Inflammatory macrophage treated with lipopolysaccharide for 4 hours (primary cell): Measurements from ENCODE around the gene C2.

ENCODE experiments used
- DNase-seq: peaks from one replicate; pipeline ENCODE4 v3.0.0-alpha.2; 2020

C2 gene

DNA sequence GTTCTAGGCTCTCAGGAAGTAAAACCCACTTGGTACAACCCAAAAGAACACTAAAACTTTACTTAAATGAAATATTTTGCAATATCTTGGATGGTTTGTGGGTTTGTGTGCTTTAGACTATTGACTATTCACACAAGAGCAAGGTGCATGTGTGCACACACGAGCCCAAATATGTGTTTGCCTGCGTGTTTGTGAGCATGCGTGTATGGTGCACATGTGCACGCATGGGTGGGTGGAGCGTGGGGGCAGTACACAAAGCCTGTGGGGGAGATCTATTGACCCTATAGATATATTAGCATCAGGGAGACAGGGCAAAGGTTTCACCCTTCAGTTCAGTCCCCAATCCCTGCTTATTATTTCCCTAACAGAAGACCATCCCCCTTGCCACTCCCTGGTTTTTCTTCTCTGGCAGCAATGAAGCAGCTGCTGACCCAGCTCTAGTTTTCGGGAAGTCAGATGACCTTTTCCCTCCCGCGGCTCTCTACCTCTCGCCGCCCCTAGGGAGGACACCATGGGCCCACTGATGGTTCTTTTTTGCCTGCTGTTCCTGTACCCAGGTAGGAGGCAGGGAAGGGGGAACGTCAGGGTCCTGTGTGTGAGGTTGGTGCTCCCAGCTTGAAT is at the start of gene C2:
Gene C2, plus strand, starts transcription at position 476 of the 621 bp plus-strand sequence. Its CDS starts 36 bp downstream, at position 512.
- no peak for DNase-seq

DNA sequence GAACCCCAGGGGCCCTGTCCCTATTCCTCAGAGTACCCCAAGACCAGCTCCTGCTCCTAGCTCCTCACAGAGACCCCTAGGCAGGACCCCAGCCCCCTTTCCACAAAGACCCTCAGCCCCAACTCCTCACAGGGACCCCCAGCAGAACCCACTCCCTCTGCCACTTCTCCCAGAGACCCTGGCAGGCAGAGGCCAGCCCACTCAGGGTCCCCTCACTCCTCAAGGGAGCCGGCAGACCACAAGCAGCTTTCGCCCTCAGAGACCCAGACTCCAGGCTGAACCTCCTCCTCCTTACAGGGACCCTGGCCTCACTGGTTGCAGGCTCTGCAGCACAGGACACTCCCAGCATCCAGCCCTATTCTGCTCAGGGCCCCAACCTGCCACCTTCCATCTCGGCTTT is 49.3 kb upstream of the C2 start:
- DNase-seq = no peak

GRCh38 chr6:31878726-31879125 is 48.8 kb upstream of the C2 start, which contains the start of gene SLC44A4:
SLC44A4 (minus strand) TSS chr6:31878997; CDS start chr6:31878980, 17 bp downstream.
- DNase-seq = no peak

DNA sequence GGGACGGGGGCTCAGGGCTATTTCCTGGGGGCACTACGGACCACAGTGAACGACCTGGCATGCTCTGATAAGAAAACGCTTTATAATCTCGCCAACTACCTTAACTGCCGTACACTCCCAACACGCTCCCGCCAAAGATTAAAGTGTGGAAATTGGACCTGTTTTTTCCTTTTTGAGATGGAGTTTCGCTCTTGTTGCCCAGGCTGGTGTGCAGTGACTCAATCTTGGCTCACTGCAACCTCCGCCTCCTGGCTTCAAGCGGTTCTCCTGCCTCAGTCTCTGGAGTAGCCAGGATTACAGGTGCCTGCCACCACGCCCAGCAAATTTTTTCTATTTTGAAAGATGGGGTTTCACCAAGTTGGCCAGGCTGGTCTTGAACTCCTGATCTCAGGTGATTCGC is 48.4 kb upstream of the C2 start:
- no peak for DNase-seq

GRCh38 chr6:31879901-31880300 is 47.6 kb upstream of the C2 start:
- no peak for DNase-seq

GRCh38 chr6:31880616-31881015 is 46.9 kb upstream of the C2 start:
- no peak for DNase-seq

DNA sequence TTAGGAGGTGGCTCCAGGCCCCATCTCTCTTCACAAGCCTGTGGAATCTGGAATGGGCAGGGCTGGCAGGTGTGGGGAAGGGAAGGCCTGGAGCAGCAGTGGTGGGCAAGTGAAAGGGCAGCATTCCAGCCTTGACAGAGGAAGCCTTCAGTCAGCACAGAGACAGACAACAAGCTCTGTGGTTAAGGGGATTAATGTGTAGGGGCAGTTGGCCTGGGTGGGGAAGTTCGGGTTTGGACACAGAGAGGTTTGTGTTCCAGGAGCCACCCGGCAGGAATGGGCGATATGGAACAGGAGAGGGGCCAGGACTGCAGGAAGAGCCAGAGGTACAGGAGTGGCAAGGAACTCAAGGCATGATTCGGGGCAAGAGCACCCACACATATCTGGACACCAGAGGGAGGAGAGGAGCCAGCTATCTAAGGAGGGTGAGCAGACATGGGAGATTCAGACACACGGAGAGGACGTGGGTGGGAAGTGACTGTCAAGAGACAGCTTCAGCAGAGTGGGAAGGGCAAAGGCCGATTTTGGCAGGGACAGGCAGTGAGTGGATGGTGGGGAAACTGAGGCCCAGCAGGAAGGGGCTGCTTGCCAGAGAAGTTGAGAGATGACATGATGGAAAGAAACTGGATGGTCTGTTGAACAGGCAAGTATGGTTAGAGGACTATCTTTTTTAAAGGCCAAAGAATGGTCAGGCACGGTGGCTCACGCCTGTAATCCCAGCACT is 46.2 kb upstream of the C2 start:
- peak; percentile 24 for DNase-seq

DNA sequence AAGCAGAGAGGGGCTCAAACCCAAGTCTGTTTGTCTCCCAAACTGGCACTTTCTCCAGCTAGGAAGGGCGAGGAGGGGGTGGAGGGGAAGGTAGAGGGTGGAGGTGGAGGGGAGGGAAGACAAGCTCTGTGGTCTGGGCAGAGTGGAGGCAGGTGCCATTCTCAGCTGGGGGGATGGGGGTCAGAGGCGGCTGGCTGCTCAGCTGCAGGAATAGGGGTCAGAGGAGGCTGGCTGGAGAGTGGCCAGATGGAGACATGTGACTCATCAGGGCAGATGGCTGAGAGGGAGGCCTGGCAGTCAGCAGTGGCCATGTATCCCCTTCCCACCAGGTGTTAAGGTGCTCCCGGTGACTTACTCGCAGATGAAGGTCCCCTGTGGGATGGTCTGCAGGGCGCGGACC is 45.2 kb upstream of the C2 start:
- no peak for DNase-seq

DNA sequence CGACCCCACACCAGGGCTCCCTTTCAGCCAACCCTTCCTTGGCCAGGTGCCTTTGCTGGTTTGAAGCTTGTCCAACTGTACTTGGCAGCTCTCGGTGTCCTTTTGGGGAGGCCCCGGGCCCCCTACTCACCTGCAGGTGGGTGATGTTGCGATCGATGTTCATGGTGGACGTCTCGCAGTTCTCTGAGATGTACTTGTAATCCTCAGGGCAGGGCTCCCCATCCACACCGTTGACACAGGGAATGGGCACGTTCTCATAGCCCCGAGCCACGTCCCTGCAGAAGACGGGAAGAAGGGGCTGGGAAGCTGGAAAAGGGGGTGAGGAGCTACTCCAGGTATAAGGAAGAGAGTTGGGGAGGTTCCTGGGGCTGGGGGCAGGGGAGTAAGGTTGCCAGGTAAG is 43.8 kb upstream of the C2 start:
- DNase-seq = no peak

DNA sequence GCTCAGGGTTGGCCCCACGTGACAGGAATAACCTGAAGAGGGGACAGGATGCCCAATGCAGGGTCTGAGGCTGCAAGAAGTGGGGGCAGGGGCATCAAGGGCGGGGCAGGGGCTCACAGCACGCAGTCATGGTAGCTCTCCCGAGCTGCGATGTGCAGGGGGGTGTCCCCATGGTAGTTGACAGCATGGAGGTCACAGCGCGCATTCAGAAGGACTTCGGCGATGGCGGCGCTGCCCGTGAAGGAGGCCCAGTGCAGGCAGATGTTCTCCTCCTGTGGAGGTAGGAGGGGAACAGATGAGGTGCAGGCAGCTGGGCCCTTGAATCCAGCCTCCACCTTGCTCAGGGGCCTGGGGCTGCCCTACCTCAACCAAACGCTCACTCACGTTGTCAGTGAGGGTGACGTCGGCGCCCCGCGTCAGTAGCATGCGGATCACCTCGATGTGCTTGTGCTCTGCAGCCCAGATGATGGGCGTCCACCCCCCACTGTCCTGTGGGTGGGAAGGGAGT is 42.9 kb upstream of the C2 start:
- DNase-seq = no peak

- no peak for DNase-seq
Measured at GRCh38 chr6:31886541-31886991, 41.0 kb upstream of the C2 start.

DNA sequence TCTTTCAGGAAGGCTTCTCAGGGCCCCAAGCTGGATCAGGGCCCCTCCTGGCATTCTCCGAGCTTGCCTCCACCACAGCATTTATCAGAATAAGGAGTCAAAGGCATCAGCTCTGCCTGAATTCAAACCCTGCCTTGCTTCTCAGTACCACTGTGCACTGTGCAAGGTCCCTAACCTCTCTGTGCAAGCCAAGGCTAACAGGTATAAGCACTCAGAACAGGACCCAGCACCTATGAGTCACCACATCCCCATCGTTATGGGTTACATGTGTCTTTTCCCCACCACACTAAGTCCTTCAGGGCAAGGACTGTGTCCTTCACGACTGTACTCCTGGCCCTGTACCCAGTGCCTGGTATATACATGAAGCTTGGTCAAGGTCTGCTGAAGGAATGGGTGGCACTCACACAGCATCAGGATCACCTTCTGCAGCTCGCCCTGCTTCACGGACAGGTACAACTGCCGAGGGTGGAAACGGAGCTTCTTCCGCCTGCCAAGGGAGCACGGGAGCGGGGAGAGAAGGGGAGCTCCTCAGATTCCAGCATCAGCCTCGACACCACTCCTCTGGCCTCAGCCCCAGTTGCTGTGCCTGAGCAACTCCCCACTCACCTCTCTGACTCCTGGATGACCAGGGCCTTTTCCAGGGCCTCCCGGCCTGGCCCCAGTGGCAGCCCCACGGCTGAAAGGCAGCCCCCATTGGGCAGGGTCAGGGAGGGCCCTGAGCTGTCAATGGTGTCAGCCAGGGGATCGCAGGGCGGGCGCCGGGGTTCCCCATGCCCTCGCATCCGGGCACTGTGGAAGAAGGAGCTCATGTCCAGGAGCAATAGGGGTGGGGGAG is 40.1 kb upstream of the C2 start:
- DNase-seq = no peak

DNA sequence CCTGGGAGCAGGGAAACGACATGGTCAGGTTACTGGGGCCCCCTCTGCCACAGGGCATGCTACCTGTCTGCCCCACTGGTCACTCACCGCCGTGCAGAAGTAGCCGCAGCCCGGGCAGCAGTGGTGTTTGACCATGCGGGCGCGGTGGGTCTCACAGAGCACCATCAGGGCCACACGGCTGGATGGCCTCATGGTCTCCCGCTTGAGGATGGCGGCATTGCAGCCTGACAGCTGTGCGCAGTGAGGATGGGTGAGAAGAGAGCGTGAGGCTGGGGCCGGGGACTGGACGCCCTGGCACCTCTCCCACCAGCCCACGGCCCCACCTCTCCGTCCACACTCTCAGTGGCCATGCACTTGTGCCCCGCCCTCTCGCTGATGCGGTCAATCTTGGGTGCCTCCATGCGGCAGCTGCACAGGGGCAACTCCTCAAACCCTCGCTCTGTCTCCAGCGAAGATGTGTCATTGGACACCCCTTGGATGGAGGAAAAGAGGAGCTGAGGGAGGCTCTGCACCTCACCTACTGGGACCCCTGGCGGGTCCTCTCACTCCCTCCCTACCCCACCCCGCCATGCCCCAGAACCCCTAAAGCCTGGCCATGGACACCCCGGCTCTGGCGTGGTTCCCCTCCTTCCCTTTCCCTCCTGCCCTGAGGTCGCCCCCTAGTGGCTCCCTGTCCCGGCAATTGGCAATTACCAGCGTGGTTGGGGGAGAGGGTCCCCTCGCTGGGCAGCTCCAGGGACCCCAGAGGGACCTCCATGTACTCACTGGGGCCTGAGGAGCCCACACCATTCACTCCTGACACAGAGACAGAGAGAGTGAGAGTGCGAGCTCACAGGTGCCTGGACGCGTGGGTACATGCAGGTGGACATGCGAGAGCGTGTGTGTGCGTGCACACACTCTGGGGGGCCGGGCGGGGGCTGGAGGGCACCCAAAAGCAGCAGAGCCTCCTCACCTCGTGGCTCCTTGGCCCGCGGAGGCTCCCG is 39.0 kb upstream of the C2 start:
- DNase-seq = no peak

GRCh38 chr6:31889331-31889972 is 38.1 kb upstream of the C2 start:
- DNase-seq = no peak

DNA sequence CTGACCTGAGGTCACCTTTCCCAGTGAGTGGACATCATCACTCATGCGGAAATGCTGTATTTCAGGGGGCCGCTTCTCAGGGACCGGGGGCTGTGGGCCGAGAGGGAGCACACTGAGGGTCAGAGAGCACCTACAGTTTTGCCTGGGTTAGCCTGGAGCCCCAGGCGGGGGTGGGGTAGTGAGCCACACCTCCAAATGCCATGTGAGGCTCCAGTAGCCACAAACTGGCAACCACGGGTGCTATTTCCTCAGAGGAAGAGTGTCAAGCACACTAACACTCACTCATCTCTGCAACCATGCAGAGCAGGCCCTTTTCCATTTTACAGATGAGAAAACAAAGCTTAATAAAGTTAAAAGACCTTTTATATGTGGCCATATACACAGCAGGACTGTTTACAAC is 34.7 kb upstream of the C2 start:
- DNase-seq = no peak

DNA sequence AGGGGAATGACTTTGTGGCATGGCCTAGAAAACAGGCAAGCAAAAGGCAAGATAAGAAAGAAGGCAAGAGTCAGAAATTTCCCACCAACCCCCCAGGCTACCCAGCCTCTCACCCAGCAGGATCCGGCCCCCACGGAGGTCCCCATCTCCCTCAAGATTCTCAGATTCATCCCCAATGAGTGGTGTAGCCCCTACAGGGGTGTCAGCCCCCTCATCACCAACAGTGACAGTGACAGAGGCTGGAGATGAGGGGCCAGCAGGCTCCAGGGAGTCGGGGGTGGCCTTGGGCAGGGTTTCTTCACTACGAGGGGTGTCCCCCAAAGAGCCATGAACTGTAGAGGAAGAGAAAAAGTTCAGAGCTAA is 31.0 kb upstream of the C2 start:
- no peak for DNase-seq

DNA sequence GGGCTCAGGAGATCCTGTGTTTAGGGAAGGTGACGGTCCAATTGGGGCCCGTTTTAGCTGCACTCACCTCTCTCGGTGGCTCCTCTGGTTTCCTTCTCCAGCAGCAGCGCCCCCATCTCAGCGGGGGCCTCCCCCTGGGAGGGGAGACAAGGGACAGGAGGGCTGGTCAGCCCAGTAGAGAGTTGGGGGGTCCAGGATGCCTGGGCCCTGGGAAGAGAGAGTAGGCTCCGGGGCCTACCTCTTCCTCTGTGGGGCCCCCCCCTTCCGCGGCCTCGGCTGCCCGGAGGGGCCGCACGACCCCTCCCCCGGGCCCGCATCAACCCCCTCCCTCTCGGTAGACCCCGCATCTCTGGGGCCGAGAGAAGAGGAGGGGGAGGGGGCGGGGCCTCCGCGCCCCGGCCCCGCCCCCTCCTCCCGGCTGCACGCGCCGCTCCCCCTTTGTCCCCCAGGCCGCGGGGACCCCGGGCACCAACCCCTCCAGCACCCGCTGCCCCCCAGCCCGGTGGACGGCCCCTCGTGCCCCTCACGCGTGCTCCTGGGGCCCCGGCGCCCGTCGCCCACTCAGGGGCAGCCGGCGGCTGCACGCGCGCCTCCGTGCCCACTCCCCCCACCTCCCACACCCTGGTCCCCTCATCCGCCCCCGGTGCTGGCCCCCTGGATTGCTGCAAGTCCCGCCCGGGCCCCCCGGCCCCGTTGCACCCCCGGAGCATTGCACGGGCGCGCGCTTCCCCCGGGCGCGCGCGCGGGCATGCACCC is 30.5 kb upstream of the C2 start:
- no peak for DNase-seq

- DNase-seq = peak; percentile 82
Measured at GRCh38 chr6:31897612-31898382, 29.7 kb upstream of the C2 start, which contains the start of gene EHMT2. EHMT2 (minus strand) TSS chr6:31897698; CDS start chr6:31897677, 21 bp downstream.

DNA sequence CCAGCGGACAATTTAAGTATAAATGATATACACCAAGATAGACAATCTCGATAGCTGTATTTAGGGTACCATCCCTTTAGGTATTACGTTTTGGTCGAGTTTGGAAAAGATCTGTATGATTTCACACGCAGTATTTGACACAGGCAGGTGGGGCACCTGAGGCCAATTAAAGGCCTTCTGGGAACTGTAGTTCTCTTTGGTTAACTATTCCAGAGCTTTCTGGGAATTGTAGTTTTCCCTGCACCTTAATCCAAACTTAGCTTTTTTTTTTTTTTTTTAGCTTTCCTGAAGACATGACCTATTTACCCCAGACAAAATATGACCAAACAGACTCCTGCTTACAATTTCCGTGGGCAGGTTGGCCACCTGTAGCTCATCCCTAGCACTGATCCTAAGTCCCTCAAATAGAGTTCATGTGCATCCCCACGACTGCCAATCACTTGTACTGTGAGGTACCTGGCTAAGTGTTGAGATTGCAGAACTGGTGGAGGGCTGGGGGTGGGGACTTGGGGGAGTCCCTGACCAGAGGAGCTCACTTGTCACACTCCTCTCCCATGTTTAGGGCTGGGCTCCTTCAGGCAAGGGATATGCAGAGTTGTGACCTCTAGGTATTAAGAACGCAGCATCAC is 29.0 kb upstream of the C2 start:
- no peak for DNase-seq

DNA sequence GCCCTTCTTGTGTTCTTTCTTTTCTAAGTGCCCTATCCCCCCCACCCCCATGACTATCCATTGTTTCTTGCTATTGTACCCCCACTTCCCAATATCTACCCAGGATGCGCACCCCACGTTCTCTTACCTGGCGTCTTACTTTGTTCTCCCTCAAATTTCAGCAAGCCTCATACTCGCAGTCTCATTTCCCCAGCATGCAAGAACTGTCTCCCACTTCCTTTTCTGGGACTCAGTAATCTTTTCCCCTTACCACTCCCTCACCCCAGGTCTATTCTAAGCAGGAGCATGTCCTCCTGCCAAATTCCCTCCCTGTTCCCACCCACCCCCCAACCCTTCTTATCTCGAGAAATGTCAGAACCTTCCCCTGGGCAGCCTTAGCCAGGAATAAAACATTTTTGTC is 28.3 kb upstream of the C2 start:
- peak; percentile 42 for DNase-seq
